GM12891 (cell line): ENCODE data around the gene ODF2.
"Not testable (repeated sequence)": the region's sequence is repeated elsewhere in the genome, so short reads cannot be mapped to it uniquely, and the experiment has no call there.

ENCODE experiments used
- POLR2A ChIP-seq: IDR thresholded peaks from 2 replicates; pipeline ENCODE4 v1.6.1; 2011; ENCODE audit warnings: low read depth, low read length, control low read depth
- POLR2AphosphoS5 ChIP-seq: IDR thresholded peaks from 2 replicates; pipeline ENCODE4 v1.6.1; 2011; ENCODE audit warnings: low read depth, low read length, control low read depth
- POU2F2 ChIP-seq: IDR thresholded peaks from 2 replicates; pipeline ENCODE4 v1.6.1; 2011; ENCODE audit warnings: low read depth, mild to moderate bottlenecking, control low read depth, low read length, moderate library complexity
- SPI1 ChIP-seq: IDR thresholded peaks from 2 replicates; pipeline ENCODE4 v1.6.1; 2011; ENCODE audit warnings: low read depth, low read length, control low read depth
- TAF1 ChIP-seq: IDR thresholded peaks from 2 replicates; pipeline ENCODE4 v1.6.1; 2011; ENCODE audit warnings: low read depth, low read length, control low read depth

DNA sequence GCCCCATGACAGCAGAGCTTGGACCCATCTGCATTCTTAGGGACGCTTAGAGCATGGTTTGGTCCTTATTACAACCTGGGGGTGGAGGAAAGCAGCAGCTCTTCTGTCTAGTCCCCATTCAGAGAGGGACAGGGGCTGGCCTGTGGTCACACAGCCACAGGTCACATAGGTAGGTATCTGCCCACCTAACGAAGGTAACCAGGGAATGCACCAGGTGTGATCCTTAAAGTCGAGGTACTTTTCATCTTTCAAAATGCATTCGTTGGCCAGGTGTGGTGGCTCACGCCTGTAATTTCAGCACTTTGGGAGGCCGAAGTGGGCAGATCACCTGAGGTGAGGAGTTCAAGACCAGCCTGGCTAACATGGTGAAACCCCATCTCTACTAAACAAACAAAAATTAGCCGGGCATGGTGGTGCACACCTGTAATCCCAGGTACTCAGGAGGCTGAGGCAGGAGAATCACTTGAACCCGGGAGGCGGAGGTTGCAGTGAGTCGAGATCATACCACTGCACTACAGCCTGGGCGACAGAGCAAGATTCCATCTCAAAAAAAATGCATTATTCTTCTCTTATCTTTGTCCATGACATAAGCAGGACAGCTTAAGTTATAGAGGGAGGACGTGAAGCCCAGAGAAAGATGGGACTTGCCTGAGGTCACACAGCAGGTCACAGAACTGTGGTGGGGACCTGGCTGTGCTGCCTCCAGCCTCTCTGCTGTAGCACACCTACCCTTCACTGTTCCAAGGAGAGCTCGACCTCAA is 33.6 kb upstream of the ODF2 start:
- TF ChIP-seq TAF1, POLR2A, POLR2AphosphoS5, POU2F2, SPI1: not testable (repeated sequence)
